HG02870 (cell line): Measurements from ENCODE around the gene ITGAE.

ENCODE experiments used
- ATAC-seq: cut with Tn5 transposase; IDR thresholded peaks from one replicate; pipeline ENCODE4 v1.9.1; 2021; ENCODE audit warnings: mild to moderate bottlenecking, moderate library complexity; ENCODE audit not compliant: unreplicated experiment

The ITGAE gene

DNA sequence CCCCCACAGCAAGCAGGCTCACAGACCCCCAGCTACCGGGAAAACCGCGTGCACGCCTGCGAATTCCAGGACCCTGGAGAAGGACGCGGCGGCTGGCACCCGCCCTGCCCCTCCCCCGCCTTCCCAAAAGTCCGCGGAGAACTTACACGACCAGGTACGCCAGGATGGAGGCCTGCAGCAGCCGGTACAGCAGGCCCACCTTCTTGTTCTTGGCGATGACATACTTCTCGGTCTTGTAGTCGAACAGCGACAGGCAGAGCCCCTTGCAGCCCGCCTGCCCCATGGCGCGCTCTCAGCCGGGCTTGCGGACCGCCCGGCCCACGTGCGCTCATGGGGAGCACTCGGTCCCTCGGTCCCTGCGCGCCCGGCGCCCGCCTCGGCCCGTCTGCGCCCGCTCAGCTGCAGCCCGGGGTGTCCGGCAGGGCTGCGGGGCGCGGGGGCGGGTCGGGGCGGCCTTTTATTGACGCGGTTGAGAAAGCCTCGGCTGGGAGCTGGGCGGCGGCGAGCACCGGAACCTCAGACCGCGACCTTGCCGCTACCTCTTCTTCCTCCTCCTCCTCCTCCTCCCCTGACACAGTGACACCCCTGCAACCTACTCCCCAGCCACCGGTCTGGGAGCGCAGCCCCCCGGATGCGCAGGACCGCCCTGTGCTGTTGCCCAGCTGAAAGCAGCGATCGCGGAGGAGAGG is 105.1 kb downstream of the ITGAE start, which contains the start of gene P2RX5:
Gene P2RX5 (minus strand): TSS at position 433 of the 689 bp plus-strand sequence. CDS start 150 bp downstream, at position 283.
- no peak for ATAC-seq

DNA sequence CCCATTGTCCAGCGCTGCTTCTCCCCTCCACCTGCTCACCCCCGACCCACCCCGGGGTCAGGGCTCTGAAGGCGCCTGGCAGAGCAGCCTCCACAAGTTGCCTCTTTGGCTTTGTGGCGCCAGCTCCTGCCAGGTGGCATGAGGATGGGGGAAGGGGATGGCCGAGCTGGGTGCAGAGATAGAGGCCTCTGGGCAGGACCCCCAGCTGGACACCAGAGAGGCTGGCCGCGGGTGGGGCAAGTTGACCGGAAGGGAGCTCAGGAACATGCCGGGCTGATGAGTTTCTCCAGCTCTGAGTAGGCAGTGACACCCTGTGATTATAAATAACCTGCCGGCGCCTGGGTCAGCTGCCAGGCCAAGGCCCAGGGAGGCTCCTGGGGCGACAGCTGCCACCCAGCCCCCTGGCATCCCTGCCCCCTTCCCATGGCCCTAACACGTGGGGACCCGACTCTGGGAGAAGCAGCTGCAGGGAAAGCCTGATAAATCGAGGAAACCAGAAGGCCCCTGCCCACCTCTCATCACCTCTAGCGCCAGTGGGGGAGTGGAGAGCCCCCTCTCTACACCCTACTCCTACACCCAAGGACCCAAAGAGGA is 105.8 kb downstream of the ITGAE start:
- ATAC-seq: no peak

DNA sequence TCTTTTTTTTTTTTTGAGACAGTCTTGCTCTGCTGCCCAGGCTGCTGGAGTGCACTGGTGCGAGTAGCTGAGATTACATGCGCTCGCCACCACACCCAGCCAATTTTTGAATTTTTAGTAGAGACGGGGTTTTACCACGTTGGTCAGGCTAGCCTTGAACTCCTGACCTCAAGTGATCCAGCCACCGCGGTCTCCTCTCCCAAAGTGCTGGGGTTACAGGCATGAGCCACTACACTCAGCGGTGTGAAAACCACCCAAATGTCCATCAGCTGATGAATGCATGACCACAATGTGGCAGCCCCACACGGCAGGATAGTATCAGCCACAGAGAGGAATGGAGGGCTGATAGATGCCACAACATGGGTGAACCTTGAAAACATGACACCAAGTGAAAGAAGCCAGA is 107.2 kb downstream of the ITGAE start:
- ATAC-seq: peak; percentile 62

DNA sequence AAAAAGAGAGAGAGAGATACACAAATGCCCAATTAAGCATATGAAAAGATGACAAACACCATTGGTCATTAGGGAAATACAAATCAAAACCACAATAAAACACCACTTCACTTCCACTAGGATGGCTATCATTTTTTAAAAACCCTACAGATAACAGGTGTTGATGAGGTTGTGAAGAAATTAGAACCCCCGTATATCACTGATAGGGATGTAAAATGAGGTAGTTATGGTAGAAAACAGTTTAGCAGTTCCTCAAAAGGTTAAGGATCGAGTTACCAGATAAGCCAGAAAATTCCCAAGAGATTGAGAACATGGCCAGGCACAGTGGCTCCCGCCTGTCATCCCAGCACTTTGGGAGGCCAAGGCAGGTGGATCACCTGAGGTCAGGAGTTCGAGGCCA is 107.8 kb downstream of the ITGAE start:
- no peak for ATAC-seq

DNA sequence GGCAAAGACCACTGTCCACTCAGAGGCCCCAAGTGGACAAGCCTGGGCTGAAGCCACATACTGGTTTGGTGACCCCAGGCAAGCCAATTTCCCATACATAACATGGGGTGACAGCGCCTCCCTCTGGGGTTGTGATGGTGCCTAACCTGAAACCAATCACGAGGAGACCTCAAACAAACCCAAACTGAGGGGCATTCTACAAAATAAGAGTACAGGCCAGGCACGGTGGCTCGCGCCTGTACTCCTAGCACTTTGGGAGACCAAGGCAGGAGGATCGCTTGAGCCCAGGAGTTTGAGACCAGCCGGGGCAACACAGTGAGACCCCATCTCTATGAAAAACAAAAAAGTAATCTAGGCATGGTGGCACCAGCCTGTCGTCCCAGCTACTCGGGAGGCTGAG is 108.6 kb downstream of the ITGAE start:
- ATAC-seq: no peak

DNA sequence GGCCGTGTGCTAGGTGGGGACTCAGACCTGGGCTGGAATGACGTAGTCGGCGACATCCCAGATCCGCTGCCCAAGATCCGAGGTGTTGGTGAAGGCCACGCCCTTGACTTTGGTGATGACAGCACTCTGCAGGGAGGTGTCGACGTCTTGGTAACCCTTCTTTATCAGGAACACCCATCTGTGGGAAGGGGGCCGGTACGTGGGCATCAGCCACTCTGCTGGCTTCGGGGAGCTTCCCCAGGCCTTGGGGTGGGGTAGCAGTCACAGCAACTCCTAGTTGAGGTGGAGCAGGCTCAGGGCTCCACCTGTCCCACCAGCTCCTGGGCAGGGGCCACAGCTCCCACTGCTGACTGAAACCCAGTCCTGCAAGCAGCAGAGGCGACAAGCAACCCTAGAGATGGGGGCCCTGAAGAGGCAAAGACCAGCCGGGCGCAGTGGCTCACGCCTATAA is 109.3 kb downstream of the ITGAE start:
- no peak for ATAC-seq

DNA sequence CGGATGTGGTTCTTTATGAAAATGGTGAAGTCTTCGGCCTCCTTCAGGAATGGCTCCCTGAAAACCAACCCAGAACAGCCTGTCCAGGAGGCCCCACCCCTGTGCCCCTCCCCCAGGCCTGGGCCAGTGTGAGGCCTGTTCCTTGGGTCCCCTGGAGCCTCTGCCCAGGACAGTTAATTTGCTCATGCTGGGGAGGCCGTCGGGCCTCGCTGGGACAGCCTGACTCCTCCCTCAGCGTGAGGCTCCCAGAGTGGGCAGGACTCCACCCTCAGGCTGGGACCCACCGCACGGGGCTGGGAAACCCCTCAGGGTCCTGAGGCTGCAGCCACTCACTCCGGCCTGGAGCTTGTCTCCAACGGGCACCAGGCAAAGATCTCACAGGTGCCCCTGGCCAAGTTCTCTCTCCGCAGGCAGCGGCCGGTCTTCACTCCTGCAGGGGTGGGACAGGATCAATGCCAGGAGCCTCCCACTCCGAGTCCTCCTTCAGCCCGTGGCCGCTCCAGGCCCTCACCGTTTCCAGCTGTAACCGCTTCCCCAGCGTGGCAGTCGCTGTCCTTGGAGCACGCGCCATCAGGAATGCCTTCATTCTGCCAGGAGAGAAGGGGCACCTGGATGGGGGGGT is 110.8 kb downstream of the ITGAE start:
- no peak for ATAC-seq

DNA sequence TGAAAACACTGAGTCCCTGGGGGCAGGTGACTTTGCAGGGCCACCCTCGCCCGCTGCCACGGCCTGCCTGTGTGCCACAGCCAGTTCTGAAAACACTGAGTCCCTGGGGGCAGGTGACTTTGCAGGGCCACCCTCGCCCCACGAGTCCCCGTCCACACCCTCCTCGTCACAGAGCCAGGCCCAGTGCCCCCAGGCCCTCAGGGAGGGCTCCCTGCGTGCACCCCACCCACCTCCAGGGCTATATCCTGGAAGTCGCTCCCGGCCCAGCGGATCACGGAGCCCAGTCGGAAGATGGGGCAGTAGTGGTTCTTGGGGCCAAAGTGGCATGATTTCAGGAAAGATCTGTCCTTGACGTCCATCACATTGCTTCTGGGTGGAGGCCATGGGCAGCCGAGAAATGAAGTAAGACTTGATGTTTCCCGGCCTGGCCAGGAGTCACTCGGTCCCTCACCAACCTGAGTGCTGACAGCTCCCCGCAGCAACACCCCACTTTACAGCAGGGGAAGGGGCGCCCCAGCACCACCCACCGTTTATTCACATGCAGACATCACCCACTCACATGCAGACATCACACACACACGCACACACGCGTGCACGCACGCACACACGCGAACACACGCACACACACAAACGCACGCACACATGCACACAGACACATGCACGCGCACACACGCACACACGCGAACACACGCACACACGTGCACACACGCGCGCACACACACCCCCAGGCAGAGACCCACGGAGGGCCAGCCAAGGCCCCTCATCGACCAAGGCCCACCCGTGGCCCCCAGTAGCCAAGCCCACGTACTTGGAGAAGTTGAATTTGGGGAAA is 111.5 kb downstream of the ITGAE start:
- no peak for ATAC-seq

DNA sequence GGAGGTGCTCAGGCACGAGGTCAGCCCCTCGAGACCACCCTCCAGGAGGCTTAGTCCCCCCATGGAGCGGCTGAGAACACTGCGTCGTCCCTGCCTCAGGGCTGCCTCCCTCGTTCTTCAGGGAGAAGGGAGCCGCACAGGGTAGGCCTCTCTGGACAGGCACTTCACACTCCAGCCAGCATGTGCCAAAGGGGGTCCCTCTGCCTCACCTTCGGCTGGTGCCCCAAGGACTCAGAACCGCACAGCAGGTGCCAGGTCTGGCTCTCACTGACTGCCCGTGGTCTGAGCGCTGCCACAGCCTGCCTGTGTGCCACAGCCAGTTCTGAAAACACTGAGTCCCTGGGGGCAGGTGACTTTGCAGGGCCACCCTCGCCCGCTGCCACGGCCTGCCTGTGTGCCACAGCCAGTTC is 112.1 kb downstream of the ITGAE start:
- ATAC-seq: no peak

DNA sequence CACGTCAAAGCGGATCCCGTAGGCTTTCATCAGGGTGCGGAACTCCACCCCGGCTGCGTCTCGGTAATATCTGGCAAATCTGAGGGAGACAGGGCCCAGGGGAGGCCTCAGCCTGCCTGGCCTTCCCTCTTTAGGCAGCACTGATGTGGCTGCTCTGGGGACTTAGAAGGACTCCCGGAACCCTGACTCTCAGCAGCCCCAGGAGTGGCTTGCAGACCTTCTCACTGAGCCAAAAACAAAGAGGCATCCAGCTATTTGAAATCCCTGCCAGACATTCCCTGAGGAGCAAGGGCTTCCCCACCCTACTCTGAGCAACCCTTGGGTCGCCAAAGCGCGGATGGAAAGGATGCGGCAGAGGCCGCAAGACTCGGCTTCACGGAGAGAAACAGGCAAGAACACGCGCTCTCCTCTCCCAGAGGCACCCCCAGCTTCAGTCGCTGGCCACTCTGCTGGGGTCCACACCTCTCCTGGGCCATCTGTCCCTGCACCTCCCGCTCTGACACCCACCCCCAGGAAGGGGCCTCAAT is 112.9 kb downstream of the ITGAE start:
- no peak for ATAC-seq

DNA sequence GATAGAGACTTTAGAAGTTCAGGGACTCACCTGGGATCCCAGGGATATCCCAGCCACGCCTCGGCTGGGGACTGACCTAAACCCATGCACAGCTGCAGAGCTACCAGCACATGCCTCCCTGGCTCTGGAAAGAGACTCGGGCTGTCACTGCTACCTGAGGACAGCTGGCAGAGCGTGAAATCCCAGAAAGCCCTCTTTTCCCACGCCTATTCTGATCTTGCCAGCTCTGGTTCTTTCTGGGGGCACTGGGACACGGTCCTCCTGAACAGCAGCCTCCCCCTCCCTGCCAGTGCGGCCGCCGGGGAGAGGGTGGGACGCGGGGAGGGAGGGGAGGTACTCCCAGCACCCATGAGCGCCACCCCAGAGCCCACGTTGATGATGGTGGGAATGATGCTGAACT is 115.8 kb downstream of the ITGAE start:
- ATAC-seq: no peak

DNA sequence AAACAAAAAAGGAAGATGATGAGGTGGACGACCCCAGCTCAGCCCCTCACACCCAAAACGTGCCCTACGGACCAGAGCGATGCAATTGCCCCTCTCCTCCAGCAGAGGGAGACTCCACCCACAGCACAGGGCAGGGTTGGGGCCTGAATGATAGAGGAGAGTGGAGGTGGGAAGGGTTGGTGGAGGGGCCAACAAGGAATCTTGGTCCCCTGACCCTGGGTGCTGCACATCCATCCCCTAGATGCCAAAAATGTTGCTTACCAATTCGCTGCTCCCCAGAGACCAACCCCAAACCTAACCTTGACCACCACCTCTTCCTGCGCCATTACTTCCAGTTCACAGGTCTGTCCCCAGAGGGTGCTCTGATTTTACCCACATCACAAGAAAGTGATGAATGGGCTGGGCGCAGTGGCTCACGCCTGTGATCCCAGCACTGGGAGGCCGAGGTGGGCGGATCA is 117.9 kb downstream of the ITGAE start:
- peak; percentile 50 for ATAC-seq

DNA sequence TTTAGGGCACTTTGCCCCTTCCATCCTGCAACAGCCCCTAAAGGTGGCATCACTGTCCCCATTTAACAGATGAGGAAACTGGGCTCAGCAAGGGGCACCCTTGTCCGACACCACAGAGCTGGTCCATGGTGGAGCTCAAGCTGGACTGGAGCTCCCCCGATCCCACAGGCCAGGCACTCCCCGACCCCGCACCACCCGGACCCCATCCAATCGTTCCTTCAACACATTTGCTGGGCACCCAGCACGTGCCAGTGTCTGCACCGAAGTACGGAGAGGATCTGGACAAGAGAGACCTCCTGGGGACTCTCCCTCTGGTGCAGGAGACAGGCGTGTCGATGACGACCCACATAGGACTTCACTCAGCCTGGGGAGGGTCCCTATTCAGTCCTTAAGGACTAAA is 119.0 kb downstream of the ITGAE start:
- ATAC-seq: no peak

DNA sequence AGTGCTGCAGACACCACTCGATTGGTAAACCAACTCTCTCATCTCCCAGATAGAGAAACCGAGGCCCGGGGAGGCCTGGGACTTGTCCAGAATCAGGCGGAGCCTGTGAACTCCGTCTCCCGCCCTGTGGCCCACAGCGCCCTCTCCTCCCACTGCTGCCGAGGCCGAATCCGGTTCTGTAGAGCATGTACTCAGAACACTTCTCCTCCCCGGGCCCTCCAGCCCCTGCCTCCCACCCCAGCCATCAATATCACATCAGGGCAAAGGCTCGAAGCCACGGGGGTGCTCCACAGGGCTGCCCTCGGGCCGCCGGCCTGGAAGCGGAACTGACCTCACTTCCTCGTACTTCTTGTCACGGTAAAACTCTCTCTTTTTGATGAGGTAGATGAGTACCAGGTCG is 119.4 kb downstream of the ITGAE start:
- ATAC-seq: no peak

DNA sequence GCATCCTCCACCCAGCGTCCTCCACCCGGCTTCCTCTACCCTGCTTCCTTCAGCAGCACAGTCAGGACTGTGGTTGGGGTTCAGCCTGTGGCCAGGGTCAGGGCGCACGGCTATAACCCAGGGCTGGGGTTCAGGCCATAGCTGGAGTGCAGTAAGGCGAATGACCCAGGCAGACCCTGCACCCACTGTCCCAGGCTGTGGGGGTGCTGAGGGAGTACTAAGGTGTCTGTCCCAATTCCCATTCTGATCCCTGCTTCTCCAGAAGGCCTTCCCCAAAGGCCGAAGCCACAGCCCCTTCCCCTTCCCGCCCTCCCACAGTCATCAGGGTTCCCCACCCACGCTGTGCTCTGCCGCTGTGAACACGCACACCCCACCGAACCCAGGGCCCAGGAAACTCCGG is 119.9 kb downstream of the ITGAE start:
- no peak for ATAC-seq

DNA sequence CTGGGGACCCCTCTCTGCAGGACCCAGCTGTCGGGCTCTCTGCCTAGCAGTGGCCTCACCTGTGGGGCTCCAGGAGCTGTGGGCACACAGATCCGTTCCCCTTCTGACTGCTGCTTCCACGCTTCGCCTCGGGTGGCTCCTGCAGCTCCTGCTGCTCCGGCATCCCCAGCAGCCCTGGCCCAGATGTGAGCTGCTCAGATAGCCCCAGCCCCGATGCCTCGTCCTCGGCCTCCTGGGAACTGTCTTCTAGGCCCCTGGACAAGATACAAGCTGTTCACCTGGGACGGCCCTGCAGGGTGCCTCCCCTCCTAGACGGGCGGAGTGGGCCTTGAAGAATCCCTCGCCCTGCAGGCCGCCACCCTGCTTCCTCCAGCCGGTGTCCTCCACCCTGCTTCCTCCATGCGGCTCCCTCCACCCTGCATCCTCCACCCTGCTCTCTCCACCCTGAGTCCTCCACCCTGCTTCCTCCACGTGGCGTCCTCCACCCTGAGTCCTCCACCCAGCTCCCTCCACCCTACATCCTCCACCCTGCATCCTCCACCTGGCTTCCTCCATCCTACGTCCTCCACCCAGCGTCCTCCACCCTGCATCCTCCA is 121.4 kb downstream of the ITGAE start:
- ATAC-seq: no peak

DNA sequence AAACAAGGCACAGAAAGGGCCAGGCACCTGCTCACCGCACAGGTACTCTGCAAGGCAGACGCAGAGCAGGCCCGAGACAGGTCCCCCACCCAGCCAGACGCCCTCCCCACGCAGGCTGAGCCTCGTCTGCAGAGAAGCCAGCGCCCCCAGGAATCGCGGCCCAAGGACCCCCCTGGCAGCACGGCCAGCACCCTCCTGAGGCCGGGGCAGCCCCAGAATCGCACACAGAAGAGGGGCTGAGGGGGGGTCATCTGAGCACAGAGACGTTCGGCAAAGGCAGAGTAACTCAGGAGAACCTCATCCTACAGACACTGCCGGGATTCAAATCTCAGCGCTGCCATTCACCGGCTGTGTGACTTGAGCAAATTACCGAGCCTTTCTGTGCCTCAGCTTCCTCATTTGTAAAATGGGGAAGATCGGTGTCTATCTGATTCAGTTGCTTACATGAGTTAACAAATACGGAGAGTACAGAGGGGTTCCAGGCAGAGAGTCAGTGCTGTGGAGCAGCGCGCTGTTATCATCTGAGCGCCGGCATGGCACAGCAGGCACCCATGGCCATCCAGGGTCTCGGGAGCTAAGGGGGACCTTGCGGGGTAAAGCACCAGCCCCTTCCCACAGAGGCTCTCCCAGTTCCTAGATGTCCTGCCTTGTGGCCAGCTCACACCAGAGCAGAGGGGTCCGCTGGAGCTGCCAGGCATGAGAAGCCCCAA is 122.0 kb downstream of the ITGAE start:
- ATAC-seq: no peak

DNA sequence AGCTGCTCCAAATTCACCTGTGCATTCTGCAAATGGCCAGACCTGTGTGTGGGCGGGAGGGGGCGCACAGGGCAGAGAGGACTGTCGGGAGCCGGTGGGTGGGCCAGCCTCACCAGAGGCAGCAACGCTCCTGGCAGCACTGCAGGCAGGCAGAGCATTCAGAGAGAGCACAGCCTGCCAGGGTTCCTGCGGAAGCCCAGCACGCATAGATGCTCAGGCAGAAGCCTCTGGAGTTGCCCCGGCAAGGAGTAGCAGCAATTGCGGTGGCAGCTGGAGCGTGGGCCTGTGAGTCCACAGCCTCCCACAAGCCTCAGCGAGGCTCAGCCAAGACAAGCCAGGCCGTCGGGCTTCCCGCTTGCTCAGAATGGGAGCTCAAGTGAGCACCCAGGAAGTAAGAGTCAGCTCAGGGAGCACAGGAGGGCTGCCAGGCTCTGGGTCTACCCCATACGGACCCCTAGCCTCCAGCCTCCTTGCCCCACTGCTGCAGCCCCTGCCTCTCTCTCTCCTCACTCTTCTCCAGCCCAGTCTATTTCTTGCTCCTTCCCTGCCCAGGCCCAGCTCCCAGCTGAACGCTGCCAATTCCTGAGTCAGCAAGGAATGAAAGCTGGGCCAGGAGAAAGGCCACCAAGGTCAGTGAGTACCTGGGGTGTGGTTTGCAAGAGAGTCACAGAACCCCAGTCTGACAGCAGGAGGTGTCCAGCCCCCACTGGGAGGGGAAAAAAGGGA is 122.7 kb downstream of the ITGAE start:
- no peak for ATAC-seq

DNA sequence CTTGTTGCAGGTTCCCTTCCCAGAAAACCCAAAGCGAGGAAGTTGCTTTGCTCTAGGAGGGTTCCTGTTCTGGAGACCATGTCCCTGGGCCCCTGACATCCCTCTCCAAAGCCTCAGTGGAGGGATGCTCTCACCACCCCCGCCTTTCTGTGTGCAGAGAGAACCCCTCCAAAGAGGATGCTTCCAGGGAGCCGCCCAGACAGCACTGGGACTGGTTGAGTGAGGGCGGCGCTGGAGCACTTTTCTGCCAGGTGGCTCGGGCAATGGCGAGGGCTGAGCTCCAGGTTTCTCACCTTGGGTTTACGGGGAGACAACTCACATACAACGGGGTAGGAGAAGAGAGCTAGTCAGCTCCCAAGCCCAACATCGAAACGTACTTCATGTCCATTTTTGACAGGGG is 125.1 kb downstream of the ITGAE start:
- ATAC-seq: no peak
